ENCODE results near the gene BNC1. TPM values are rescaled to one million over a fixed set of nuclear protein-coding genes. Genes with fewer than 3 reads are reported as not detected.

The BNC1 gene
- total and polyA plus RNA-seq, 2 experiments from 2014 or later: 23.1 to 24.3 TPM

- no peak for DNase-seq (ENCODE audit: low spot score)
- Histone ChIP-seq H3K36me3 (replicated peaks; ENCODE audit: insufficient read depth, low read depth) (no peaks in the 10 kb centered on the region), H3K27ac (no peak overlapping the region), H4K20me1 (ENCODE audit: insufficient read depth, poor library complexity, severe bottlenecking) (no peaks in the 10 kb centered on the region), H3K27me3 (no peaks in the 10 kb centered on the region), H3K79me2 (no peaks in the 10 kb centered on the region), H3K9me2 (replicated peaks; ENCODE audit: insufficient read depth) (no peaks in the 10 kb centered on the region), H2AFZ (no peak overlapping the region), H3K4me2 (no peak overlapping the region), H3K4me3 (no peak overlapping the region), H3K4me1 (ENCODE audit: insufficient read depth) (peaks cover 9% of the 10 kb centered on the region), H3K9me3 (ENCODE audit: low read depth) (no peaks in the 10 kb centered on the region)
- TF ChIP-seq EZH2phosphoT487 (IDR thresholded peaks at IDR 0.05; ENCODE audit: low read depth, severe bottlenecking, unreplicated experiment) (no peak), EZH2 (IDR thresholded peaks at IDR 0.05; ENCODE audit: borderline replicate concordance) (no peak)
- TF ChIP-seq, protein P1, sequence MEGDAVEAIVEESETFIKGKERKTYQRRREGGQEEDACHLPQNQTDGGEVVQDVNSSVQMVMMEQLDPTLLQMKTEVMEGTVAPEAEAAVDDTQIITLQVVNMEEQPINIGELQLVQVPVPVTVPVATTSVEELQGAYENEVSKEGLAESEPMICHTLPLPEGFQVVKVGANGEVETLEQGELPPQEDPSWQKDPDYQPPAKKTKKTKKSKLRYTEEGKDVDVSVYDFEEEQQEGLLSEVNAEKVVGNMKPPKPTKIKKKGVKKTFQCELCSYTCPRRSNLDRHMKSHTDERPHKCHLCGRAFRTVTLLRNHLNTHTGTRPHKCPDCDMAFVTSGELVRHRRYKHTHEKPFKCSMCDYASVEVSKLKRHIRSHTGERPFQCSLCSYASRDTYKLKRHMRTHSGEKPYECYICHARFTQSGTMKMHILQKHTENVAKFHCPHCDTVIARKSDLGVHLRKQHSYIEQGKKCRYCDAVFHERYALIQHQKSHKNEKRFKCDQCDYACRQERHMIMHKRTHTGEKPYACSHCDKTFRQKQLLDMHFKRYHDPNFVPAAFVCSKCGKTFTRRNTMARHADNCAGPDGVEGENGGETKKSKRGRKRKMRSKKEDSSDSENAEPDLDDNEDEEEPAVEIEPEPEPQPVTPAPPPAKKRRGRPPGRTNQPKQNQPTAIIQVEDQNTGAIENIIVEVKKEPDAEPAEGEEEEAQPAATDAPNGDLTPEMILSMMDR (IDR thresholded peaks at IDR 0.05; ENCODE audit: poor library complexity): no peak
- 86% methylated on average over 3 of the region's 3 CpGs for WGBS (ENCODE audit: low lambda C conversion rate, missing lambda C conversion rate)
Measured at GRCh38 chr15:83303535-83303934, 19.1 kb upstream of the BNC1 start.

DNA sequence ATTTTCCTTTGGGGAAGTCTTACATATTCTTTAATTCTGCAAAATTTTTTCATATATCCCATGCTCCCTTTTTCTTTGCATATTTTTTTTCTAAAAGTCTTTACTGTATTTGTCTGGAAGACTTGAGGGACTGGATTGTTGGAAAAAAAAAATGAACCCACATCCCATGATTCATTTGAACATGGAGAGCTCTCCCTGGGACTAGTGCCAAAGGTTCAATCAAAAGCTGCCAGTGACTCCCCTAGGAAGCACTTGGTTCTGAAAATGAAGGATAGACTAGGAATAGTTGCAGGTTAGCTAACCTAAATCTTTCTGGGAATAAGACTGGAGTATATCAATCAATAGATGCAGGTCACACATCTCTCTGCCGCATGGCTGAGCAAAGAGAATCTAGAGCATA, 16.4 kb upstream of the BNC1 start:
- no peak for DNase-seq (ENCODE audit: low spot score)
- Histone ChIP-seq H3K9me3 (ENCODE audit: low read depth) (no peaks in the 10 kb centered on the region), H3K4me2 (no peak overlapping the region), H3K9me2 (replicated peaks; ENCODE audit: insufficient read depth) (no peaks in the 10 kb centered on the region), H3K36me3 (replicated peaks; ENCODE audit: insufficient read depth, low read depth) (no peaks in the 10 kb centered on the region), H2AFZ (no peak overlapping the region), H4K20me1 (ENCODE audit: insufficient read depth, poor library complexity, severe bottlenecking) (no peaks in the 10 kb centered on the region), H3K27me3 (no peaks in the 10 kb centered on the region), H3K27ac (no peak overlapping the region), H3K79me2 (no peaks in the 10 kb centered on the region), H3K4me1 (ENCODE audit: insufficient read depth) (peaks cover 2% of the 10 kb centered on the region), H3K4me3 (no peak overlapping the region)
- TF ChIP-seq EZH2 (IDR thresholded peaks at IDR 0.05; ENCODE audit: borderline replicate concordance) (no peak), EZH2phosphoT487 (IDR thresholded peaks at IDR 0.05; ENCODE audit: low read depth, severe bottlenecking, unreplicated experiment) (no peak)
- TF ChIP-seq, protein P1 (IDR thresholded peaks at IDR 0.05; ENCODE audit: poor library complexity): no peak
- WGBS (ENCODE audit: low lambda C conversion rate, missing lambda C conversion rate): 100% methylated on average over 1 of the region's 1 CpG

DNA sequence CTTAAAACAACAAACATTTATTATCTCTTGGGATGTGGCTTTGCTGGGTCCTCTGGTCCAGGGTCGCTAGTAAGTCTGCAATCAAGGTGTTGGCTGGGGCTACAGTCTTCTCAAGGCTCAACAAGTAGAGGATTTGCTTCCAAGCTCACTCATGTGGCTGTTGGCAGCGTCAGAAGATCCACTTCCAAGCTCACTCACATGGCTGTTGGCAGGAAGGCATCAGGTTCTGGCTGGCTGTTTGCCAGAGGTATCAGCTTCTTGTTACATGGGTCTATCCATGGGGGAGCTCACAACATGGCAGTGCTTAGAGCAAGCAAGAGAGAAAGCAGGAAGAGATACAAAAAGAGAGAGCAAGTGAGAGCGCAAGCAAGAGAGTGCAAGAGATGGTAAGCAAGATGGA, 15.0 kb upstream of the BNC1 start:
- Histone ChIP-seq H3K27ac (no peak overlapping the region), H3K4me3 (no peak overlapping the region), H3K4me1 (ENCODE audit: insufficient read depth) (no peaks in the 10 kb centered on the region), H3K79me2 (no peaks in the 10 kb centered on the region), H3K36me3 (replicated peaks; ENCODE audit: insufficient read depth, low read depth) (no peaks in the 10 kb centered on the region), H2AFZ (no peak overlapping the region), H3K9me2 (replicated peaks; ENCODE audit: insufficient read depth) (no peaks in the 10 kb centered on the region), H3K27me3 (no peaks in the 10 kb centered on the region), H3K9me3 (ENCODE audit: low read depth) (no peaks in the 10 kb centered on the region), H4K20me1 (ENCODE audit: insufficient read depth, poor library complexity, severe bottlenecking) (no peaks in the 10 kb centered on the region), H3K4me2 (no peak overlapping the region)
- DNase-seq (ENCODE audit: low spot score): no peak
- no peak for TF ChIP-seq EZH2 (IDR thresholded peaks at IDR 0.05; ENCODE audit: borderline replicate concordance)
- TF ChIP-seq EZH2phosphoT487 (IDR thresholded peaks at IDR 0.05; ENCODE audit: low read depth, severe bottlenecking, unreplicated experiment): no peak
- TF ChIP-seq, protein P1 (IDR thresholded peaks at IDR 0.05; ENCODE audit: poor library complexity): no peak
- WGBS (ENCODE audit: low lambda C conversion rate, missing lambda C conversion rate): 77% methylated on average over 3 of the region's 3 CpGs

DNA sequence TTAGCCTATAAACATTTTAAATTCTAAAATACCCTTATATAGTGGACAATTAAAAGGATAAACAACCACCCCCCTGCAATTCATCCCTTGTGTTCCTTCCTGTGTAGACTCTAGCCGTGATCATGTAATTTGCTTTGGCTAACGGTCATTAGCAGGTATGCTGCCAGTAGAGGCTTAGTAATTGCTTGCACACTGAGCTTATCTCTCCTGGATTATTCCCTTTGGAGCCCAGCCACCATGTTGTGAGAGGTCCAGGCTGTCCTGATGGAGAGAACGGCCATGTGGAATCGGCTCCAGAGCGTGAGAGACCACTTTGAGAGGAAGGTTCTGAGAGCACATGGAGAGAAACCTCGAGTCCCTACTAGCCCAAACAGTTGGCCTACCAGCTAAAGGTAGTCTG, 11.0 kb upstream of the BNC1 start:
- WGBS (ENCODE audit: low lambda C conversion rate, missing lambda C conversion rate): 85% methylated on average over 6 of the region's 6 CpGs
- H3K9me2 ChIP-seq (replicated peaks; ENCODE audit: insufficient read depth): no peaks in the 10 kb centered on the region
- DNase-seq (ENCODE audit: low spot score): no peak

More for the DNA sequence above, 11.0 kb upstream of the BNC1 start:
- no peak overlapping the region for H2AFZ ChIP-seq
- no peaks in the 10 kb centered on the region for H3K4me1 ChIP-seq (ENCODE audit: insufficient read depth)
- no peaks in the 10 kb centered on the region for H4K20me1 ChIP-seq (ENCODE audit: insufficient read depth, poor library complexity, severe bottlenecking)
- H3K36me3 ChIP-seq (replicated peaks; ENCODE audit: insufficient read depth, low read depth): no peaks in the 10 kb centered on the region
- TF ChIP-seq, protein P1 (IDR thresholded peaks at IDR 0.05; ENCODE audit: poor library complexity): no peak
- TF ChIP-seq EZH2 (IDR thresholded peaks at IDR 0.05; ENCODE audit: borderline replicate concordance) (no peak), EZH2phosphoT487 (IDR thresholded peaks at IDR 0.05; ENCODE audit: low read depth, severe bottlenecking, unreplicated experiment) (no peak)
- H3K9me3 ChIP-seq (ENCODE audit: low read depth): no peaks in the 10 kb centered on the region
- no peak overlapping the region for H3K4me3 ChIP-seq
- peaks cover 6% of the 10 kb centered on the region for H3K27me3 ChIP-seq
- H3K27ac ChIP-seq: no peak overlapping the region
- no peak overlapping the region for H3K4me2 ChIP-seq
- H3K79me2 ChIP-seq: no peaks in the 10 kb centered on the region

Measured in hepatocyte (in vitro differentiated cells).